ENCODE results near the gene GSG1L.
"Not testable (repeated sequence)": the region's sequence is repeated elsewhere in the genome, so short reads cannot be mapped to it uniquely, and the experiment has no call there.

GSG1L gene

DNA sequence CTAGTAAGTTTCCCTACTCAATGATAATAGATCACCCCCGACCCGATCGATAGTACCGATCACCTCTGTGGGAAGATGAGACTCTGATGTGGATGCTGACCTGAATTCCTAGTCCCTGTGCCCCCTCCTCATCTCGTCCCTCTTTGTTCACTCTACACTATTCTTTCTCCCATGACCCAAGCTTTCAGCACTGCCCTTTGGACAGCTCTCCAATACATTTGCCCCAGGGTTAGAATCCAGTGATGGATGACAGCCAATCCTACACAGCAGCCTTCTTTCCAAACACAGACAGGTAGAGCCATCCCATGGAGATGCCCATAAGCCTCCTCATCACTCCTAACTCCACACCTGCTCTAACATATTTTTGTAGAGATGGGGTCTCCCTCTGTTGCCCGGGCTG, 141.1 kb downstream of the GSG1L start:
- no peak for DNase-seq (ENCODE audit: low read depth, low spot score)
- no peak overlapping the region for H3K27ac ChIP-seq

DNA sequence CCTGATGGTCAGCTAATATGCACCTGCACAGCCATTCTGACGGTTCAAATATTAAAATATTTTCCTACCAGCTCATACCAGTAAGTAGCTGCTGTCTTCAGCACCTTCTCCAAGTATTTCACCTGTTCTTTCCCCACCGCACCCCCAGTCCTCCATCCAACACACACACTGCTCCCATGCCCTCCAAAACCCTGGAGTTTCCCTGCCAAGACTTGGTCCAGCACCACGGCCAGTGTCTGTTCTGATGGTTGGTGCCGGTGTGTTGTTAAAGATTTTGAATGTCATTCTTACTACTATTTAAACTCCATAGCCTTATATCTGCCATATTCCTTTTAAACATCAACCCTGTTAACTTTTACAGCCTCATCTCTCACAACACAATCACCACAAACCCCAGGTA, 142.4 kb downstream of the GSG1L start:
- no peak overlapping the region for H3K27ac ChIP-seq
- DNase-seq (ENCODE audit: low read depth, low spot score): no peak

DNA sequence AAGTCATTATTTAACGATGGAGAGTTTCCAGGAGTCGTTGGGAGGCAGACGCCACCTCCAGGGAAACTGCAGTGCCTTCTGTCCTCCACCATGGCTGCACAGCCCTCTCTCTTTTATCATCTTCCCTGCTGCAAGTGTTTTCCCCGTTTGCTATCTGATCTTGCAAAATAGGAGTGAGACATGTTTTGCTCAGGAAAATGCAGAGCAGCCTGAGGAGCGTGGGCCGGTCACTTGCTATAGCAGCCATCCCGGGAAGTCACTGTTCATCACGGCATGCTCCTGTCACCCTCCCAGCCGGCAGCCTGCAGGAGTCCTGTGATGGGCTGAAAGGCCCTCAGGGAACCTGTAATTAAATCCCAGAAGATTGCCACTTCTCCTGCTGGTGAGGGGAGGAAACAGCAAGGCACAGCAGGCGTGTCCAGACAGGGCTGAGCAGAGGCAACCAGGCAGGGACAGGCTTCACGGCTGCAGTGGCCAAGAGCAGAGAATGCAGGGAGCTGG, 143.1 kb downstream of the GSG1L start:
- DNase-seq (ENCODE audit: low read depth, low spot score): peak; percentile 20
- no peak overlapping the region for H3K27ac ChIP-seq

DNA sequence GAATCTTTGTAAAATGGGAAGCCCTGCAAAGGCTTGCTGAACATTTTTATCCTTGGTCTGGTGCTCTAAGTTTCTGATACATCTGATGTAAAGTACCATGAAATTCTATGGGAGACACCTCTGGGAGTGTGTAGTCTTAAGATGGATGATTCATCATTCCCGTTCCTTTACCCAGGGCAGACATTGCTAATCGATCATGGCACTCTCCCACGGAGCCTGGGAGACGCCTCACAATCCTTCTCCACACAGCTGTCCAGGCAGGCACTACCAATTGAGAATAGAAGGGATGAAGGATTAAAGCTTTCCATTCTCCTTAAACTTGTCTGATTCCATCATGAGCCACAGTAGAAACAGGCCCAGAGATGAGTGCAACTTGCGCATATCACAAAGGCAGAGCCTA, 144.8 kb downstream of the GSG1L start:
- no peak for DNase-seq (ENCODE audit: low read depth, low spot score)
- no peak overlapping the region for H3K27ac ChIP-seq

DNA sequence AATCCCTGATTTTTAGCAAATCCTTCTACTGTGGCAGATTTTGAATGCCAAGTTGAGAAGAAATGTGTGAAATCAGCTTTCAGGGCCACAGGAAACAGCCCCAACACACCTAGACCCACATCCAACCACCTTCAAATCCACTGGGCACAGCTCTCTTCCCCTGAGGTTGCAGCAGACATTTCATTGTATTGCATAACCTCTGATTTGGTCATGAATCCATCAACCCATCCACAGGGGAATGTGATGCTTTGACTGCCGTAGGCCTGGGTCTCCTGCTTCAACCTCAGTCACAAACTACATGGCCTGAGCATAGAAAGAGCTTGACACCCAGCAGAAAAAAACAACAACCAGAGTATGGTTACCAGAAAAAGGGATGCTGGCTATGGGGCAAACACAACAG, 145.6 kb downstream of the GSG1L start:
- no peak overlapping the region for H3K27ac ChIP-seq
- no peak for DNase-seq (ENCODE audit: low read depth, low spot score)

DNA sequence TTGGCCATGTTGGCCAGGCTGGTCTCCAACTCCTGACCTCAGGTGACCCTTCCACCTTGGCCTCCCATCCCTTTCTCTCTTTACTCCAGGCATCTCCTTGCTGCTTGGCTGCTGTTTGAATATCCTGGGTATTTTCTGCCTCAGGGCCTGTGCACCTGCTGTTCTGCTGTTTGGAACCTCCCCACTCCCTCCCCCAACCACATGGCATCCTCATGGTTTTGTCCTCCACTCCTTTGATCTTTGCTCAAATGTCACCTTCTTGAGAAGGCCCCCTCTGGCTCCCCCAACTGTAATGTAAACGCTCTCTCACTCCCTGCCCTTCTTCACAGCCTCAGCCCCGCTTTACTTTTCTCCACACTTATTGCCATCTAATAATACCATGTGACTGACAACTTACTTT, 152.0 kb downstream of the GSG1L start:
- no peak for DNase-seq (ENCODE audit: low read depth, low spot score)
- H3K27ac ChIP-seq: no peak overlapping the region

DNA sequence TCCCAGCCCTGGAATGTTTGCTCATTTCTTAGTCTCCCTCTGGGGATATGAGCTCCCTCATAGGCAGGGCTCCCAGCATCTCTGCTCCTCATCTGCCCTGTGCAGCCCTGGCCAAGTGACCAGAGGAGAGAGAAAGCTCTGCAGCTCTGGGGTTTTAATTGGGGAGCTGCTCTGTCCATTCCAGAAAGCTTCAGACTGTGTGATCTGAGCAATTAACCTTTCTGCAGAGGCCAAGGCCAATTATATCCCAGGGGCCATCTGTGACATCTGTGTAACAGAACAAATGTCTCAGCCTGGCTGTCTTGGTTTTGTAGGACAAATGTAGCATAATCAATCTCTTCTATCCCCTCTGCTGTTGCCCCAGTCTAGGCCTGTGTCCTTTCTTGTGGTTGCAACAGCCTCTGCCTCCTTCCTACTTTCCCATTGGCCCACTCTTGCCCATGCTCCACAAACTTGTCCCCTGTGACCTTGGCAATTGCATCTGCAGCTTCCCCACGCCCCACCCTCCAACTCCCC, 156.0 kb downstream of the GSG1L start:
- DNase-seq (ENCODE audit: low read depth, low spot score): no peak

DNA sequence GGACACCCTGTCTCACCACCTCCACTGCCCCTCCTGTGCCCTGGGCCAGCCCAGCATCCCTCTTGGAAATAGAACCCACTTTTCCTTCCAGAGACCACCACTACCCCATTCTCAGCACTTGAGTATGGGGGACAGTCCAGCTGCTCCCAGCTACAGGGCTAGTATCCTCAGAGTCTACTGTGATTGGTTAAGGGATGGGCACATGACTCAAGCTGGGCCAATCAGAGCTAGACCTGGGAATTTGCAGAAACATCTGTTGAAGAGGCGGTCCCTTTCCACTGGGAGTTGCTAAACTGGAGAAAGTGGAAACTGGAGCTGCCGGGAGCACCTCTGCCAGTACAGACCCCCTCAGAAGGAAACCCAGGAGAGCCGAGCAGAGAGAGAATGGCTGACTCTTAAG, 156.6 kb downstream of the GSG1L start:
- H3K27ac ChIP-seq: no peak overlapping the region
- DNase-seq (ENCODE audit: low read depth, low spot score): no peak

More for the DNA sequence above, 156.0 kb downstream of the GSG1L start:
- no peak overlapping the region for H3K27ac ChIP-seq

DNA sequence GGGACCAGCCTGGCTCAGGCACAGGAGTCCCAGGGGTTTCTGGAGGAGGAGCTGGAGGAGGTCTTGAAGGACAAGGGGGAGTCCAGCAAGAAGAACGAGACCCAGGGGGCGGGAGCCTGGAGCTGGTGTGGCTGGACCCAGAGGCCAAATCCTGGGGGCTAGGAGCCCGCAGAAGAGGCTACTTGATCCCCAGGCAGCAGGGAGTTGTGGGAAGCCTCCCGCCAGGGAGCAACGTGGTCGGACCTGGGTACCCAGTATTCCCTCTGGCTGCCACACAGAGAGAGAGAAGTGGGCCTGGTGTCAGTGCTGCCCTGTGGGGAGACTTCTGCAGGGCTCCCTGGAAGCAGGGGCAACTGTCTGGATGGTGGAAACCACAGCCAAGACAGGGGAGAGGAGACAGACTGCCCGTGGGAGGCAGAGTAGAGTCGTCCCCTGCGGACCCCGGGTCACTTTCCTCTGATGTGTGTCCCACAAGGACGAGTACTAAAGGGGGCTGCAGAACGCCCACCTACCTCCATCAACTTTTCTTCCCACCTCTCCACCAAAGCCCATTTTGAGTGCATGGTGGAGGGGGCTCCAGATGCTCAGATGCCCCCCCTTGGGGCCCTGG, 160.4 kb downstream of the GSG1L start:
- no peak for DNase-seq (ENCODE audit: low read depth, low spot score)
- H3K27ac ChIP-seq: no peak overlapping the region

DNA sequence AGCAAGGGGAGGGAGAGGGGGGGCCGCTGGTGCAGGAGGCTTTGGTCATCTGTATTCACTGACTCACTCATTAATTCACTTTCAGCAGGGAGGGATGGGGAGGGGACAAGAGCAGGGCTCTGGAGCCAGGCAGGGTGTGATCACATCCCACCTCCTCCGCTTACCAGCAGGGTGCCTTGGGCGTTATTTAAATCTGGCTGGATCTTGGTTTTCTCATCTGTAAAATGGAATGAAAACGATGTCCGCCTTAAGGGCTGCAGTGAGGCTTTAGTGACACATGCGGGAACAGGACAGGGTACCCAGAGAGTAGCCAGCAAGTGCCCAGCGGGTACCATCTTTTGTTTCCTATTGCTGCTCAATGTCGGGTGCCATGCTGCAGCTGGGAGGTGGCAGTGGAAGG, 161.0 kb downstream of the GSG1L start:
- H3K27ac ChIP-seq: no peak overlapping the region
- no peak for DNase-seq (ENCODE audit: low read depth, low spot score)

DNA sequence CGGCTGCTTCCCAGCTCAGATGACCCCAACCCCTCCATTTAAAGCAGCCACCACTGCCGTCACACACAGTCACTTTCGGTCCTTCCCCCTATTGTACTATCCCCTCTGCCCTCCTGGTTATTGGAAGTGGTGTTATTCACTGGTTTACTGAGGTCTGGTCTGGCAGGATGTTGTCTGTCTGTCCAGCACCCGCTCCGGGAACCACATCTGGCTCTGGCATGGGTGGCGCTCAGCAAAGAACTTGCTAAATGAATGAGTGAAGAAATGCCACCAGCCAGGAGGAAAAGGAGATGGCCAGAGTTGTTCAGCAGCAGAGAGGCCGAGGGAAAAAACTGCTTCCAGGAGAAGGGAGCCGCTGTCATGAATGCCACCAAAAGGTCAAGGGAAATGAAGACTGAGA, 161.6 kb downstream of the GSG1L start:
- H3K27ac ChIP-seq: no peak overlapping the region
- no peak for DNase-seq (ENCODE audit: low read depth, low spot score)

DNA sequence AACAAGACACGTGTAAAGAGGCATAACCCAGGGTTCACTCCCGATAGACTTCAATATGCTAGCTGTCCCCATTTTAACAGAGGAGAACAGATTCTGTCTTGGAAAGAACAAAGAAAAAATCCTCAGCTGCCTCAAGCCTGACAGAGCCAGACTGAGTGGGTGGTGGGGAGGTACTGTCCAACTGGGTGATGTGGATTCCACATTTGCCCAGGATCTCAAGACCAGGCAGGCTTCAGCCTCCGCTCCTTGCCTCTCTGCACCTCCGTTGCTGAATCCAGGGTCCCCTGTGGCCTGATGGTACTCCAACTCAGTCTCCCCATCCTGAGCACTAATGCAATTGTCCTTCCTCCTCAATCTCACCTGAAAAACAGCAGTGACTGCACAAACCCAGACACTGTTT, 163.8 kb downstream of the GSG1L start:
- H3K27ac ChIP-seq: no peak overlapping the region
- DNase-seq (ENCODE audit: low read depth, low spot score): no peak

DNA sequence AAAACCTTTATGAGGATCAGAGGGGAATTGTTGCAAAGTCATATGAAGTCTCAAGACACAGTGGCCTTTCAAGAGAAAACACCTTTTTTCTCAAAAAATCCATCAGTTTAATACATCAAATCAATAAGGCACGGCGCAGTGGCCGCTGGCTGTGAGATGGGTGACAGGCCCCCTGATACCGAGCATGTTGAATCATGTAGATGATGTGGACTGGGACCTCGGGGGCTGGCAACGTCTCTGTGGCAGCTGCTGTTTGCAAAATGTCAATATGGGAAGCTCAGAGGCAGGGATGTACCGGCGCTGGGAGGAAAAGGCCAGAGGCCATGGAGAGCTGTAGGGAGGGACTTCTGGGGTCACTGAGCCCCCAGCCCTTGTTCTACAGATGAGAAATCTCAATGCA, 169.1 kb downstream of the GSG1L start:
- no peak for DNase-seq (ENCODE audit: low read depth, low spot score)
- H3K27ac ChIP-seq: no peak overlapping the region

DNA sequence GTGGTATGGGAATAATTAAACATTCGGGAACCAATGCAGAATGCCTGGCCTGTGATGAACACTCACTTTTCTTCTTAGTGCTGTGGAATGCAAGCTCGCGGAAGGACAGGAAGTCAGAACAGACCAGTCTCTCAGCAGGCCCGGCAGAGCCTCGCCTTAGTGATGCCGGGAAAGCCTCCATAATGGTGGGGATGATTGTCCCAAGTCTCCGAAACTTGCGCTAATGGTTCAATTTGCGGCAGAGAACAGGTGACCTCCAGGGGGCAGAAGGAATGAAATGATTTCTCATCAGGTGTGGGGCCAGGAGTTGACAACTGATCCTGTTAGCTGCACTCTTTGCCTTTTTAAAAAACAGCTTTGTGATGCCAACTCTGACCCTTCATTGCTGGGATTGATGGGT, 170.6 kb downstream of the GSG1L start:
- DNase-seq (ENCODE audit: low read depth, low spot score): no peak
- H3K27ac ChIP-seq: no peak overlapping the region

DNA sequence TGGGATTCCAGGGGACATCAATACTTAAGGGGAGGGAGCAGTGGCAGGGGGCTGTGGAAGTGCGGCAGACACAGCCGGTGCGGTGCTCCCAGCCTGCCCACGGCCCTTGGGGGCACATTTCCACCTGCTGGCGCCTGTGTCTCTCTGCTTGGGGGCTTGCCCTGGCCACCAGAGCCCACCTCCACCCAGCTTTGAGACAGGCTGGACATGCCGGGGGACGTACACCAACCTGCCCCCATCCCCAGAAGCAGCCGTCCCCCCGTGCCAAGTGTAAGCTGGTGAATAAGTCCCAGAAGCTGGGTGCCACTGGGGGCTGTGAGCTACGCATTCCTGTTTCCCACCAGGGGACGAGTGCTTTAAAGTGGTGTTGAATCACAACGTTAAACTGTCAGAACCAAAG, 172.6 kb downstream of the GSG1L start:
- DNase-seq (ENCODE audit: low read depth, low spot score): no peak
- H3K27ac ChIP-seq: no peak overlapping the region

DNA sequence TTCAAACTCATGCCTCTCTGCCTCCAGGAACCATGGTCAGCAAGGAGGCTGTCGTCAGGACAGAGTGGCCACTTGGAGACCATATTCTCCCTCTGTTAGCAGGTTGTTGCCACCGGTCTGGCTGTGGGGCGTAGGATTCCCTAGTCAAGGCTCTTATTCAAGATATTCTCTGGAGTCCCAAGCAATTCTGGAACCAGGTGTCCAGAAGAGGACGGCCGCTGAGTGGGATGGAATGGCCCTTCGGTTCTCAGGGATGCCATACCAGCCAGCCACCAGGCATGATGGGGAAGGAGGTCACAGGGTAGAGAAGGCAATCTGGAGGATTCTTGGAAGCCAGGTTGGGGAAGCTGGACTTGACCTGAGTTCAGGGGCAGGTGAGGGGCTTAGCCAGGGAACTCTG, 173.5 kb downstream of the GSG1L start:
- DNase-seq (ENCODE audit: low read depth, low spot score): no peak
- no peak overlapping the region for H3K27ac ChIP-seq

DNA sequence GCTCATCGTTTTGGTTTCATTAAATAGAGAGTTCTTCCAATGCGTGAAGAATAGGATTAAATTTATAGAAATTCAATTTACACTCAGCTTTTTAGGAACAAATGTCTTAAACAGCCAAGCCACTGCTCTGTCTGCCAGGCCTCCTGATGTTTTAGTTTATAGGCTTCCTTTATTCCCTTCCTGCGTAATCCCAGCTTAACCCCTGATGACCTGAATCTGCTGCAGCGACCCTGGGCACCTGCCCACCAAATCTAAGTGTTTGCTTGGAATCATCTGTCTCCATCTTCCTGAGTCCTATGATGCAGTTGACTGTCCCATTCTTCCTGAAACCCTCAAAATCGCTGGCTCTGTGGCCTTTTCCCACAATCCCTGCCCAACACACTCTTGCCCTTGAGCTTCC, 179.9 kb downstream of the GSG1L start:
- no peak for DNase-seq (ENCODE audit: low read depth, low spot score)

DNA sequence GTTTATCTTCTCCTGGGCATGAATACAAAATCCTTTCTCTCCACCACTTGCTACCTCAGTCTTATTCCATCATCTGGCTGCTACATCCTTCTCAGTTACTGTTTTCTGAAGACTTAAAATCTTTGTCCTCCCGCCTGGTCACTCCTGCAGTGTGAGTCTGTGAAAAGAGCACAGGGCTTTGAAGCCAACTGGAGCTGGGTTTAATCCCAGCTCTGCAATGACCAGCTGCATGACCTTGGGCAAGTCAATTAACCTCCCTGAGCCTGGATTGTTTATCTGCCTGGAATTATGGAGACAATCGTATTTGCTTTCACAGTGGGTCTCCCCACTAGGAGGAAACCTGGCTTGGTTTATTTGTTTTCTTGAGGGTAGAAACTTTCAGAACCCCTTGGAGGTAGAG, 183.2 kb downstream of the GSG1L start:
- H3K27ac ChIP-seq: no peak overlapping the region
- no peak for DNase-seq (ENCODE audit: low read depth, low spot score)

More for the DNA sequence above, 179.9 kb downstream of the GSG1L start:
- no peak overlapping the region for H3K27ac ChIP-seq

DNA sequence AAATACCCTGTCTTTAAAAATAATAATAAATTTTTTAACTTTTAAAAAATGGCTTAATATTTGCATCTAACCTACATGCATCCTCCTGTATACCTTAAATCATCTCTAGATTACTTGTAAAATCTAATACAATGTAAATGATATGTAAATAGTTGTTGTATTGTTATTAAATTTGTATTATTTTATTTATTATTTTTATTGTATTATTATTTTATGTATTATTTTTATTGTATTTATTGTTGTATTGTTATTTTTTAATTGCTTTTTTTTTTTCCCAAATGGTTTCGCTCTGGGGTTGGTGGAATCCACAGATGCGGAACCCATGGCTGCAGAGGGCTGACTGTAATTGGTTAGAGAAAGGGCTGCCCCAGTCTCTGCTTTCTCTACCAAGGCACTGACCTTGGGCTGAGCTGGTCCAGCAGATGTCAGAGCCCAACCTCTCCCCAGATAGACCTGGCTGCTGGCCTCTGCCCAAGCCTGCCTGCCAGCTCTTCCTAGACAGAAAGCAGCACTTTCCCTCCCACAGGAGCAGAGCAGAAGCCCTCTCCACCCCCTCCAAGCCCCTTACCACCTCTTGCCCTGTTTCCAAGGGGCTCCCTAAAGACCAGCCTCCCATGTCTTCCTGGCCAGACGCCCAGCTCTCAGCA, 183.8 kb downstream of the GSG1L start:
- DNase-seq (ENCODE audit: low read depth, low spot score): no peak
- H3K27ac ChIP-seq: no peak overlapping the region

DNA sequence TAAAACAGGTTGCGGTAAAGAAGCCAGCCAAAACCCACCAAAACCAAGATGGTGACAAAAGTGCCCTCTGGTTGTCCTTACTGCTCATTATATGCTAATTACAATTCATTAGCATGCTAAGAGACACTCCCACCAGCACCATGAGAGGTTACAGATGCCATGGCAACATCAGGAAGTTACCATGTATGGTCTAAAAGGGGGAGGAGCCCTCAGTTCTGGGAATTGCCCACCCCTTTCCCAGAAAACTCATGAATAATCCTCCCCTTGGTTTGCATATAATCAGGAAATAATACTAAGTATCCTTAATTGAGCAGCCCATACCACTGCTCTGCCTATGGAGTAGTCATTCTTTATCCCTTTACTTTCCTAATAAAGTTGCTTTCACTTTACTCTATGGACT, 190.9 kb downstream of the GSG1L start:
- H3K27ac ChIP-seq; DNase-seq (ENCODE audit: low read depth, low spot score): not testable (repeated sequence)

DNA sequence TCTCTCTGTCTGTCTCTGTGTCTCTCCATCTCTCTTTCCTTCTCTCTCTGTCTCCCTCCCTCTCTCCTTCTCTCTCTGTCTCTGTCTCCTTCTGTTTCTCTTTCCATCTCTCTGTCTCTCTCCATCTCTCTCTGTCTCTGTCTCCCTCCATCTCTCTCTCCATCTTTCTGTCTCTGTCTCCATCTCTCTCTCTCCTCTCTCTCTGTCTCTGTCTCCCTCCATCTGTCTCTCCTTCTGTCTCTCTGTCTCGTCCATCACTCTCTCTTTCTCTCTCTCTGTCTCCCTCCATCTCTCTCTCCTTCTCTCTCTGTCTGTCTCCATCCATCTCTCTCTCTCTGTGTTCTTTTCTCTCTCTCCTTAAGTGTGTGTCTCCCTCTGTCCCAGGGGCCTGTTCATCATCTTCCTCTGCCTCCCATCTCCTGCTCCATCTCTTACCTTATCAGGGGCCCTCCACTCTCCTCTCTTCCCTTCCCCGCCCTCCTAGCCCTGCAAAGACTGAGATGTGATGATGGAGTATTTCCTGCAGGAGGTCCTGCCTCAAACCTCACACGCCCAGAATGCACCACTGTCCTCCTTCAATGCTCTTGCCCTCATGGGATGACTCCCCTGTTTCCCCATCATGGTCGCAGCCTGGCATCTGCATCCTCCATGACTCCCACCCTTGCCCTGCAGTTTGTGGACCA, 193.3 kb downstream of the GSG1L start:
- H3K27ac ChIP-seq: no peak overlapping the region
- no peak for DNase-seq (ENCODE audit: low read depth, low spot score)
